ENCODE results near the gene NEDD4L. TPM values are rescaled to one million over a fixed set of nuclear protein-coding genes. Genes with fewer than 3 reads are reported as not detected.
A peak's percentile ranks its signal among the peaks of the same experiment; 100 is the strongest.

NEDD4L gene
- total RNA-seq, 1 donor from 2014 or later: 5.1 TPM

DNA sequence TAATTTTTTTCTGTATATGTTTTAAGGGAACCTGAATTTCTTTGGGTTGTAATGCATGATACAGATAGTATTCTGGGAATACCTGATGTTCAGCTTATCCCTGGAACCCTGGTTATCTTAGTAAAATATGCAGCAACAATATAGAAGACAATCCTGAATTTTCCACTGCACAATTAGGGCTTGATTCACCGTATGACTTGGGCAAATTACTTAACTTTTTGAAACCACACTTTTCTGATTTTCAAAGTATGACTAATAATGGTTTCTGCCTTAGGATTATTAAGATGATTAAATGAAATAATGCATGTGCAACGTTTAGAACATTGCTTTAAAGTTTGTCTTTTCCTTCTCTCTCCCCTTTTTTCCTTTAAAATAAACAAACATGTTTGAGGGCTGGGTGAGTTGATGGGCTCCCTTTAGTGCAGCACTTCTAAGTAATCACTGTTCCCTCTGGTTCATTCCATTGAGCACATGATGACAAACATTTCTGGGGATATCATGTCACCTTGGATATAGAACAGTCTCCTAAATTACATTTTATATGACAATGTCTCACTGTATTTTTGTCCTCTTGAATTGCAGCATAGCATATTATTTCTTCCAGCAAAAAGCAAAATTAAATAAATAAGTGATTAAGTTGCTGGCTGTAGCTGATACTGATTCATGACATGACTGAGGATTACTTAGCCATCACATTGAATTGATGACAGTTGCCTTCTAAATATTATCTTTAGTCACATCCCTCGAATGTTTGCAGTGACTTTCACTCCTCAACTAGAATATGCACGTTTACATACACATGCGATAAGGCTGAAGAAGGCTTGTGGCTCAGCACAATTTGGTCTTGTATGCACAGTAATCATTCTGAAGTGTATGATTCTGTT, 254.5 kb downstream of the NEDD4L start:
- peaks cover 38% of the 10 kb centered on the region for H3K27me3 Mint-ChIP-seq (ENCODE audit: low read depth)
- H3K4me3 Mint-ChIP-seq (ENCODE audit: low read depth): no peak overlapping the region
- no peak overlapping the region for H3K27ac Mint-ChIP-seq
- peaks cover 23% of the 10 kb centered on the region for H3K4me1 Mint-ChIP-seq (ENCODE audit: low read depth)
- intact Hi-C loops (cut with micrococcal nuclease): loop anchor here (5.0 kb wide), 1 partner anchor 256 kb away; the partner anchor contains the start of gene NEDD4L
- no peak for DNase-seq (ENCODE audit: low spot score)
- no peaks in the 10 kb centered on the region for H3K9me3 Mint-ChIP-seq
- H3K36me3 Mint-ChIP-seq (ENCODE audit: low read depth): no peaks in the 10 kb centered on the region

DNA sequence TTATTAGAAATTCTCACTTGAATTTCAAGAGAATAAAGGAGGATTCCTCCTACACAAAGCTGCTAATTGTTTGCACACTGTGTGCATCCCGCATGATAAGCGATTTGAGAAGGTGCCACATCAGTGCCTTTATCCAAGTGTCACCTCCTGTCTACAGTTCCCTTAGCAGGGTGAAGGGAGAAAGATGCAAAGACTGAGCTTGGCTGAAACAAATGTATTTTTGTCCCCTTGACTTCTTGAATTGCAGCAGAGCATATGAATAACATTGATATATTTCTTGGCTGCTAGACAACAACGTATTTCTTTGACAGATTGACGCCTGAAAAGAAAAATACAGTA, 255.1 kb downstream of the NEDD4L start:
- Mint-ChIP-seq H3K36me3 (ENCODE audit: low read depth) (no peaks in the 10 kb centered on the region), H3K27ac (no peak overlapping the region), H3K4me3 (ENCODE audit: low read depth) (no peak overlapping the region), H3K9me3 (no peaks in the 10 kb centered on the region), H3K27me3 (ENCODE audit: low read depth) (peaks cover 38% of the 10 kb centered on the region), H3K4me1 (ENCODE audit: low read depth) (peaks cover 27% of the 10 kb centered on the region)
- intact Hi-C loops (cut with micrococcal nuclease): loop anchor here (5.0 kb wide), 1 partner anchor 257 kb away; the partner anchor contains the start of gene NEDD4L
- DNase-seq (ENCODE audit: low spot score): no peak

DNA sequence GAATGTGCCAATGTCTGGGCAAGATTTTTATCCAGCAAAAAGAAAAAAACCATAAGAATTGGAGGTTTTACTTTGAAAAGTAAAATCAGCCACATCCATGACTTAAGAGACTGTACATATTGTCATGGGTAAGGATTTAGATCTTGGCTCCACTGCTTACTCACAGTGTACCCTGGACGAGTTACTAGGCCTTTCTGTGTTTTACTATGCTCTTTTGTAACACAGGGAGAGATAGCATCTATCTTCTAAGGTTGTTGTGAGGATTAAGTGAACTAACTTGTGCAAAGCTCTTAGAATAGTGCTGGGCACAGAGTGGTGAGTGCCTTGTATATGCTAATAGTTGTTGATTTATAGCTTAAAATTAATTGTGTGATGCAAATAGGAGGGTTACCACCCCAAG, 255.9 kb downstream of the NEDD4L start:
- Mint-ChIP-seq H3K27ac (no peak overlapping the region), H3K36me3 (ENCODE audit: low read depth) (no peaks in the 10 kb centered on the region), H3K4me3 (ENCODE audit: low read depth) (no peak overlapping the region), H3K4me1 (ENCODE audit: low read depth) (peaks cover 27% of the 10 kb centered on the region), H3K9me3 (no peaks in the 10 kb centered on the region), H3K27me3 (ENCODE audit: low read depth) (peaks cover 31% of the 10 kb centered on the region)
- no peak for DNase-seq (ENCODE audit: low spot score)
- intact Hi-C loops (cut with micrococcal nuclease): loop anchor here (5.0 kb wide), 1 partner anchor 258 kb away; the partner anchor contains the start of gene NEDD4L

DNA sequence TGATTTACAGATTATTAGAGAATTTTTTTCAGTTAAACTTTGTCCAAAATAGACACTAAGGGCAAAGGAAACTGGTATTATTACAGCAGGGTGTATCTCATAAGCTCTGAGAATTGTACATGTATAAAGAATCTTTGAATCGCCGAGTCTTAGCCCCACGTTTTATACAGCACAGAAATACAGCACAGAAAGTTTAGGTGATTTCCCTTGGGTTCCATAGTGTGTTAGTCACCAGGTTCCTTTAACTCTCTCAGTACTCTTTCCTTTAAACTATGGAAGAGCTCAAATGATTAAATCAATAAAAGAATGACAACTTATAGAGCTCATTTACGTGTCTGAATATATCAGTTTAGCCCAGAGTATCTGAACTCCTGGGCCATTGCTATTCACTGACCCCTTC, 256.8 kb downstream of the NEDD4L start:
- H3K4me1 Mint-ChIP-seq (ENCODE audit: low read depth): peaks cover 27% of the 10 kb centered on the region
- peaks cover 2% of the 10 kb centered on the region for H3K9me3 Mint-ChIP-seq
- peaks cover 32% of the 10 kb centered on the region for H3K27me3 Mint-ChIP-seq (ENCODE audit: low read depth)
- no peaks in the 10 kb centered on the region for H3K36me3 Mint-ChIP-seq (ENCODE audit: low read depth)
- intact Hi-C loops (cut with micrococcal nuclease): no loop called here
- H3K4me3 Mint-ChIP-seq (ENCODE audit: low read depth): no peak overlapping the region
- no peak overlapping the region for H3K27ac Mint-ChIP-seq
- no peak for DNase-seq (ENCODE audit: low spot score)

DNA sequence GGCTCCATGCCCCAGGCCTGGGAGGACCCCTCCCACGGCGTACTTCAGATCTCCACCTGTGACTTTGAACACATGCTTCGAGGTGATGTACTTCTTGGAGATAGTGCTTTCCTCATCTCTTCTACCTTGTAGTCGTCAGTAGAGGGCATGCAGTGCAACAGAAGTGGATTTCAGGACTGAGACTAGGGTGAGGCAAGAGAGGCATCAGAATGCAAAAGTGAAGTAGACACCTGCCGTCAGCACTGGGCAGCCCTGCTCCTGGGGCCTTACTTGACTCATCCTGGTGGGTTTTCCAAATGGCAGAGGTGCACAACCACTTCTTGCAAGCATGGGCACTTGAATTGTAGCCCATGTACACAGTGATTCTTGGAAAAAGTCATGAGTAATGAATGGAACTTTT, 258.8 kb downstream of the NEDD4L start:
- no peak overlapping the region for H3K4me3 Mint-ChIP-seq (ENCODE audit: low read depth)
- H3K36me3 Mint-ChIP-seq (ENCODE audit: low read depth): no peaks in the 10 kb centered on the region
- peaks cover 20% of the 10 kb centered on the region for H3K4me1 Mint-ChIP-seq (ENCODE audit: low read depth)
- no peak overlapping the region for H3K27ac Mint-ChIP-seq
- no peak for DNase-seq (ENCODE audit: low spot score)
- intact Hi-C loops (cut with micrococcal nuclease): no loop called here
- H3K9me3 Mint-ChIP-seq: peaks cover 9% of the 10 kb centered on the region
- H3K27me3 Mint-ChIP-seq (ENCODE audit: low read depth): peaks cover 41% of the 10 kb centered on the region

DNA sequence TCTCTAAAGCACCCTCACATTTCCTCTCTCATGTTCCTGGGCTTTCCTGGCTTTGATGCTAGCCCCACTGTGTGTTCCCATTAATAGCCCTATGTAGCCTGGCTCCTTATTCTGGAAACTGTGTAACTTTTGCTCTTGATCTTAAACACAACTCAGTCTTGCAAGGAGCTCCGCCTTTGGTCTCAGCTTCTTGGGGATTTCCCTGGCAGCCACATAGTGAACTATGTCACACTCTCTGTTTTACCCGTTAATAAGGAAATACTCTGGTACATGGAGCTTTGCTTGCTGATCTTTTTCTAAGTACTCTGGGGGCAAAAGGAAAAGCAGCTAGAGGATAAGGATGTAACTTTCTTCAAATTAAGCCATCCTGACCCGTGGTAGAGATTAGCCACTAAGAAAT, 259.3 kb downstream of the NEDD4L start:
- H3K4me3 Mint-ChIP-seq (ENCODE audit: low read depth): no peak overlapping the region
- no peaks in the 10 kb centered on the region for H3K36me3 Mint-ChIP-seq (ENCODE audit: low read depth)
- intact Hi-C loops (cut with micrococcal nuclease): no loop called here

DNA sequence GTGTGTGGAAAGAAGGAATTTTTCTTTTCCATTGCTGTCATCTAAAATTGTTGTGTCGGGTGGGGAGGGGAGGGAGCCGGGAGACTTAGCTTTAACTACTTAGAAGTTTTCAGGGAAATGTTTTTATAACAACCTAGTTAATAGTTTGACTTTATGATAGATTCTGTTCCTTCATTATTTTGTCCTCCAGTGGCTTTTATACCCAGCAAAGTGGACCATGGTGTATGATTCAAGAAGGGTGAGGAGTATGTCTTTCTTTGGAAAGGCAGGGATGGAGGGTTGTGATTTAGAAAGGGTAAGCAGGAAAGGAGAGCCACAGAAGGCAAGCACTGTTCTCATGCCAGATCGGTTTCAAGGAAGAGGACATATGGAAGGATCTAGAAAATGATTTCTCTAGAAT, 261.8 kb downstream of the NEDD4L start:
- Mint-ChIP-seq H3K4me1 (ENCODE audit: low read depth) (peaks cover 19% of the 10 kb centered on the region), H3K4me3 (ENCODE audit: low read depth) (no peak overlapping the region), H3K27me3 (ENCODE audit: low read depth) (peaks cover 34% of the 10 kb centered on the region), H3K27ac (no peak overlapping the region), H3K36me3 (ENCODE audit: low read depth) (no peaks in the 10 kb centered on the region), H3K9me3 (peaks cover 9% of the 10 kb centered on the region)
- intact Hi-C loops (cut with micrococcal nuclease): no loop called here
- DNase-seq (ENCODE audit: low spot score): no peak

More for the DNA sequence above, 259.3 kb downstream of the NEDD4L start:
- H3K9me3 Mint-ChIP-seq: peaks cover 9% of the 10 kb centered on the region
- peaks cover 19% of the 10 kb centered on the region for H3K4me1 Mint-ChIP-seq (ENCODE audit: low read depth)
- H3K27ac Mint-ChIP-seq: peak overlapping the region; percentile 18
- peaks cover 41% of the 10 kb centered on the region for H3K27me3 Mint-ChIP-seq (ENCODE audit: low read depth)
- DNase-seq (ENCODE audit: low spot score): no peak

DNA sequence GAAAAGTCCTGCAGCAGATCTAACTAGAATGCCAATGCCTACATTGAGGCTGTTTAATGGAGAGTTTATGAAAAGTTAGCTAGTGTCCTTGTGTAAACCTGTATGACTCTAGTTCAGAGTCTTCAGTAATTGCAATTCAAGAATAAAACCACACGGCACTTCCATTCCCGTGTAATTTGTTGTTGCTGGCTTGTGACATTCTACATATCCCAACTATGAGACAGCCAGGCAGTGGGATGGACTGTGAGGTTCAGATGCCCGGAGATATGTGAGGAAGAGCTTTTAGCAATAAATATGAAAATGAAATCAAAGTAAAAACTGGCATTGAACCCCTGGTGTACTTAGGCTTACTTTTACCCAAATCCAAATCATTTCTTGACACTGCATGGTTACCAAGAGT, 263.4 kb downstream of the NEDD4L start:
- intact Hi-C loops (cut with micrococcal nuclease): no loop called here
- H3K4me1 Mint-ChIP-seq (ENCODE audit: low read depth): peaks cover 23% of the 10 kb centered on the region
- H3K27me3 Mint-ChIP-seq (ENCODE audit: low read depth): peaks cover 31% of the 10 kb centered on the region

DNA sequence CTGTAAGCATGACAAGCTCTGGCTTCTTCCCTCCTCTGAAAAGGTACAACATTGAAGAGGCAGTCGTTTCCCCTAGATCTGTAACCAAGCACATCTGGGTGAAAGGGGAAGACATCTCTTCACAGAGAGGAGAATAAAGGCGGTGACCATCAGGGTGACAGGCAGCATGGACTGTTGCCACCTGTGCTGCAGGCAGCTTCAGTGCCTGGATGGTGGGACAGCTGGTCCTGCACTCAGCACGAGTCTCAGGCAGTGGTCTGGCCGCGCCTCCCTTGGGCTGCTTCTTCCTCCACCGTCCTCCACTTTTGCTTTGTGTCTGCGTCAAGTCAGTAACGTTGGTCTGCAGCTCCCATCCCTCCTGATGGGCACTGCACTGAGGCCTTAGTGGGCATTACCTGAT, 264.4 kb downstream of the NEDD4L start:
- Mint-ChIP-seq H3K36me3 (ENCODE audit: low read depth) (no peaks in the 10 kb centered on the region), H3K27ac (no peak overlapping the region), H3K27me3 (ENCODE audit: low read depth) (peaks cover 26% of the 10 kb centered on the region), H3K4me3 (ENCODE audit: low read depth) (no peak overlapping the region), H3K4me1 (ENCODE audit: low read depth) (peaks cover 16% of the 10 kb centered on the region), H3K9me3 (peaks cover 9% of the 10 kb centered on the region)
- no peak for DNase-seq (ENCODE audit: low spot score)
- intact Hi-C loops (cut with micrococcal nuclease): no loop called here

More for the DNA sequence above, 263.4 kb downstream of the NEDD4L start:
- H3K27ac Mint-ChIP-seq: no peak overlapping the region
- H3K36me3 Mint-ChIP-seq (ENCODE audit: low read depth): no peaks in the 10 kb centered on the region
- no peak for DNase-seq (ENCODE audit: low spot score)
- H3K4me3 Mint-ChIP-seq (ENCODE audit: low read depth): no peak overlapping the region
- H3K9me3 Mint-ChIP-seq: peaks cover 9% of the 10 kb centered on the region

DNA sequence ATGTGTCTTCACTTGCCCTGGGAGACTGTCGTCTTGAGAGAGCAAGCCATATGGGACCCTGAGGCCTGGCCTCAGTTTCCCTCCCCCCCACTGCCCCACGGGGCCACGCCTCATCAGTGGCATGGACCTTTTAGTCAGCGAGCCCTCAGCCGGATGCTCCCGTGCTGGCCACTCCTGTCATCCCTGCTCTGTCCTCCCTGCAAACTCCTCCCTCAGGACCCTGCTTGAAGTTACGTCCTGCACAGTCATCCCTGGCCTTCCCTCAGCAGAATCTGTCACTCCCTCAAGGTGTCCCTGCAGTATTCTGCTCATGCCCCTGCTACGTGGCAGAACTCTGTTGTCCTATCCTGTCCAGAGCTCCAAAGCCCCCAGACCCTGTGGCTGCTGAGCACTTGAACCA, 265.1 kb downstream of the NEDD4L start:
- Mint-ChIP-seq H3K27ac (no peak overlapping the region), H3K9me3 (peaks cover 9% of the 10 kb centered on the region), H3K4me3 (ENCODE audit: low read depth) (no peak overlapping the region), H3K4me1 (ENCODE audit: low read depth) (peaks cover 11% of the 10 kb centered on the region), H3K27me3 (ENCODE audit: low read depth) (peaks cover 22% of the 10 kb centered on the region), H3K36me3 (ENCODE audit: low read depth) (no peaks in the 10 kb centered on the region)
- intact Hi-C loops (cut with micrococcal nuclease): no loop called here
- no peak for DNase-seq (ENCODE audit: low spot score)

DNA sequence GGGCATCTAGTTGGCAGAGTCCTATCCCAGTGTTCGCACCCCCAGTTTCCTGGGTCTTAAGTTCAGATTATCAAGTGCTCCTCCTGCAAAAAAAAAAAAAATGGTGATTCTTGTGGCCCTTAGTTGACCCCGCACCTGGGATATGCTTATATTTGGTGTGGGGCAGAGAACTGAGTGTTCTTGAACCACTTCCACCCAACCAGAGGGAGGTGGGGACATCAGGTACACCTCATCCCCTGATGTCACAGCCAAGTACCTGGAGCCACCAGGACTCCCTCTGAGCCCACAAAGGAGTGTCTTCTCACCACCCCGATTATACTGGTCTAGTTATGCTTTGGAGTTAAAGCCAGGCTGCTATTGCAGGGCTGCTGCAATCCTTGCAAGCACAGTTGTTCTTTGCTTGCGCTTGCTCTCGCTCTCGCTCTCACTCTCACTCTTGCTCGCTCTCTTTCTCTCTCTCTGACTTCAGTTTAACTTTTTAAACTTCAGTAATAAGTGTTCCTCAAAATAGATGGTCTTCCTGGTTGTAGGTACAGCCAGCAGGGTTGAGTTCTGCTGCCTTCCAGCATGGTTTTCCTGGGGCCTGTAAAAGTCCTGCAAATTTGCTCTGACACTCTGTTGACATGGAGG, 265.7 kb downstream of the NEDD4L start:
- H3K9me3 Mint-ChIP-seq: peaks cover 9% of the 10 kb centered on the region
- no peak overlapping the region for H3K27ac Mint-ChIP-seq
- H3K4me1 Mint-ChIP-seq (ENCODE audit: low read depth): peaks cover 11% of the 10 kb centered on the region
- H3K4me3 Mint-ChIP-seq (ENCODE audit: low read depth): no peak overlapping the region
- H3K36me3 Mint-ChIP-seq (ENCODE audit: low read depth): no peaks in the 10 kb centered on the region
- peaks cover 22% of the 10 kb centered on the region for H3K27me3 Mint-ChIP-seq (ENCODE audit: low read depth)
- intact Hi-C loops (cut with micrococcal nuclease): no loop called here
- DNase-seq (ENCODE audit: low spot score): no peak

DNA sequence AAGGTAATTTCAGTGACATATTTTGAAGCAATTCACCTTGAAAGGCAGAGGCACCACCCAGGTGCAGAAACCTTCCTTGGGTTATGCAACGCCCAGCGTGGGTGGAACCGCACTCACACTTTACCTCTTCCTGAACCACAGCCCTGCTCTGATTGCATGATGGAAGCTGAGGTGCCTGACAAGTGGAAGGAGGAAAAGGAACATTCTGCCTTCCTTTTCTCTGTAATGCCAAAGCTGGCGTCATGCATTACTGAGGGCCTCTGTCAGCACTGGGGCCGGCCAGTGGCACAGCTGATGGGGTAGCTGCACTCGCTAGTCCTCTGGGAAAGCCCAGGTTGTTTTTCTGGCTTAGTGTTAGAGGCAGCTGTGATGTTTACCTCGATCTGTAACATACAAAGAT, 266.5 kb downstream of the NEDD4L start:
- Mint-ChIP-seq H3K4me3 (ENCODE audit: low read depth) (no peak overlapping the region), H3K36me3 (ENCODE audit: low read depth) (no peaks in the 10 kb centered on the region), H3K27ac (no peak overlapping the region), H3K27me3 (ENCODE audit: low read depth) (peaks cover 22% of the 10 kb centered on the region), H3K4me1 (ENCODE audit: low read depth) (peaks cover 11% of the 10 kb centered on the region), H3K9me3 (peaks cover 9% of the 10 kb centered on the region)
- intact Hi-C loops (cut with micrococcal nuclease): no loop called here
- DNase-seq (ENCODE audit: low spot score): no peak

DNA sequence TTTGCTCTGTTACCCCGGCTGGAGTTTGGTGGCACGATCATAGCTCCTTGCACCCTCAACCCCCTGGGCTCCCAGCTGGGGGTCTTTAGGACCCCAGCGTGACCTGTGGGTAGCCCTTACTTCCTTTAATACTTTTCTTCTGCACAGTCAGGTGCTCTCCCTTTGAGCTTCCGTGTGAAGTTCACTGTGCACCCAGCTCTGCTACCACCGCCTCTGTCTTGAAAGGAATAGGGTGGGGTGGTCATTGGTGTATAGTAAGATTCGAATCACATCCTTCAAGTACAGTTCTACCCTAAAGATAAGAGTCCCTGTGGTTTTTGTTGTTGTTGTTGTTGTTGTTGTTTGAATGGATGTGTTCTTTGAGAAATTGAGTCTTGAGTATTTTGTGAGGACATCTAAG, 267.4 kb downstream of the NEDD4L start:
- intact Hi-C loops (cut with micrococcal nuclease): no loop called here
- H3K36me3 Mint-ChIP-seq (ENCODE audit: low read depth): no peaks in the 10 kb centered on the region

More for the DNA sequence above, 267.4 kb downstream of the NEDD4L start:
- no peak overlapping the region for H3K27ac Mint-ChIP-seq
- H3K9me3 Mint-ChIP-seq: peaks cover 1% of the 10 kb centered on the region
- no peak for DNase-seq (ENCODE audit: low spot score)
- peaks cover 20% of the 10 kb centered on the region for H3K27me3 Mint-ChIP-seq (ENCODE audit: low read depth)
- no peak overlapping the region for H3K4me3 Mint-ChIP-seq (ENCODE audit: low read depth)
- H3K4me1 Mint-ChIP-seq (ENCODE audit: low read depth): peaks cover 11% of the 10 kb centered on the region

Measured in activated T-helper 2 cell treated with anti-CD3 and anti-CD28 coated beads, Interferon-gamma antibody, Interleukin-2, Interleukin-4, amounts not matched to agents 10 μg/mL and 5 μg/mL and 100 μg/mL, durations not matched to agents 14 hours and 24 hours and 36 hours (primary cell).